Islet precursor cell (in vitro differentiated cells): ENCODE results near the gene SPEM1.
A peak's percentile ranks its signal among the peaks of the same experiment; 100 is the strongest.

Source experiments
- DNase-seq: peaks from one replicate; pipeline ENCODE4 v3.0.0-alpha.2; 2018

SPEM1 gene

GRCh38 chr17:7419819-7420610, at the start of gene SPEM1:
TSS of gene SPEM1 (plus strand) at chr17:7420324. CDS start at chr17:7420385, 61 bp downstream.
- no peak for DNase-seq

GRCh38 chr17:7370853-7371252, 49.3 kb upstream of the SPEM1 start:
- no peak for DNase-seq

GRCh38 chr17:7374353-7374752, 45.8 kb upstream of the SPEM1 start:
- no peak for DNase-seq

- DNase-seq: no peak
Observed at GRCh38 chr17:7379134-7379533, 41.0 kb upstream of the SPEM1 start.

- DNase-seq: peak; percentile 83
Observed at GRCh38 chr17:7380321-7380720, 39.8 kb upstream of the SPEM1 start.

- peak; percentile 80 for DNase-seq
Observed at GRCh38 chr17:7380855-7381683, 39.1 kb upstream of the SPEM1 start, which contains the start of gene TNK1. TSS of gene TNK1 (plus strand) at chr17:7381089. CDS start at chr17:7382927, 1,838 bp downstream.

GRCh38 chr17:7382901-7383300, 37.2 kb upstream of the SPEM1 start:
- DNase-seq: no peak

GRCh38 chr17:7383371-7383741, 36.8 kb upstream of the SPEM1 start:
- no peak for DNase-seq

GRCh38 chr17:7383742-7384488, 36.2 kb upstream of the SPEM1 start:
- DNase-seq: peak; percentile 86

GRCh38 chr17:7384489-7385081, 35.5 kb upstream of the SPEM1 start:
- DNase-seq: no peak

- DNase-seq: no peak
Observed at GRCh38 chr17:7388856-7389255, 31.3 kb upstream of the SPEM1 start.

GRCh38 chr17:7389924-7390910, 29.9 kb upstream of the SPEM1 start:
- DNase-seq: no peak

GRCh38 chr17:7391307-7391706, 28.8 kb upstream of the SPEM1 start:
- DNase-seq: no peak

GRCh38 chr17:7392696-7393612, 27.2 kb upstream of the SPEM1 start:
- DNase-seq: peak; percentile 78

GRCh38 chr17:7393613-7394451, 26.3 kb upstream of the SPEM1 start:
- peak; percentile 68 for DNase-seq

- DNase-seq: peak; percentile 97
Observed at GRCh38 chr17:7394452-7395191, 25.5 kb upstream of the SPEM1 start, which contains the start of gene PLSCR3. TSS of gene PLSCR3 (minus strand) at chr17:7394525. CDS start at chr17:7394110, 415 bp downstream.

- peak; percentile 53 for DNase-seq
Observed at GRCh38 chr17:7396147-7396546, 24.0 kb upstream of the SPEM1 start.

- no peak for DNase-seq
Observed at GRCh38 chr17:7398612-7399011, 21.5 kb upstream of the SPEM1 start.
